Osteoblast (primary cell): ENCODE results near the gene UBE2L3. TPM values are rescaled to one million over a fixed set of nuclear protein-coding genes. Genes with fewer than 3 reads are reported as not detected.

Source experiments
- DNase-seq: peaks from one replicate; pipeline ENCODE4 v3.0.0; 2011; ENCODE audit warnings: low spot score, mixed read lengths; ENCODE audit not compliant: insufficient read length; ENCODE audit errors: missing footprints
- H2AFZ ChIP-seq: 2 replicates; pipeline ENCODE4 v1.6.0; 2011; ENCODE audit warnings: mild to moderate bottlenecking, low read length
- H3K27ac ChIP-seq: 2 replicates; pipeline ENCODE4 v1.5.1; 2011; ENCODE audit warnings: mild to moderate bottlenecking, low read depth, low read length, moderate library complexity
- H3K27me3 ChIP-seq: 2 replicates; pipeline ENCODE4 v1.6.0; 2012; ENCODE audit warnings: mild to moderate bottlenecking, control low read depth, inconsistent platforms, low read length, moderate library complexity; ENCODE audit not compliant: insufficient read depth
- H3K36me3 ChIP-seq: 2 replicates; pipeline ENCODE4 v1.5.1; 2011; ENCODE audit warnings: mild to moderate bottlenecking, low read length, control low read depth, moderate library complexity; ENCODE audit not compliant: insufficient read depth
- H3K4me1 ChIP-seq: 2 replicates; pipeline ENCODE4 v1.5.1; 2011; ENCODE audit warnings: mild to moderate bottlenecking, low read length, control low read depth, moderate library complexity; ENCODE audit not compliant: insufficient read depth
- H3K4me2 ChIP-seq: 2 replicates; pipeline ENCODE4 v1.6.0; 2011; ENCODE audit warnings: mild to moderate bottlenecking, low read length; ENCODE audit not compliant: insufficient read depth
- H3K4me3 ChIP-seq: fragments of 200-600 bp; sonication (generic); 3 replicates; pipeline ENCODE4 v1.5.1; 2012; ENCODE audit warnings: mild to moderate bottlenecking, low read length, inconsistent platforms; ENCODE audit not compliant: insufficient read depth
- H3K79me2 ChIP-seq: 2 replicates; pipeline ENCODE4 v1.6.0; 2012; ENCODE audit warnings: mild to moderate bottlenecking, low read length, control low read depth, inconsistent platforms; ENCODE audit not compliant: insufficient read depth
- H3K9me3 ChIP-seq: 2 replicates; pipeline ENCODE4 v1.5.1; 2011; ENCODE audit warnings: low read depth, low read length, control low read depth
- H4K20me1 ChIP-seq: 2 replicates; pipeline ENCODE4 v1.6.0; 2012; ENCODE audit warnings: mild to moderate bottlenecking, low read length, control low read depth; ENCODE audit not compliant: insufficient read depth
- CTCF ChIP-seq: IDR thresholded peaks from 2 replicates; pipeline ENCODE4 v1.5.1; 2011; ENCODE audit warnings: mild to moderate bottlenecking, low read depth, low read length, moderate library complexity; ENCODE audit errors: extremely low read depth
- total RNA-seq: library from RNA; depleted of rRNA; stranded (reverse); fragments of >200 nt; gene quantifications from 2 replicates; pipeline ENCODE4 v1.2.3, GENCODE V29; 2012

UBE2L3 gene
- total RNA-seq, 1 donor, result 40.2 TPM

- no peaks in the 10 kb centered on the region for H3K36me3 ChIP-seq
- DNase-seq, result no peak
These were observed 17.9 kb downstream of the UBE2L3 start for GRCh38 chr22:21585389-21585788.

DNA sequence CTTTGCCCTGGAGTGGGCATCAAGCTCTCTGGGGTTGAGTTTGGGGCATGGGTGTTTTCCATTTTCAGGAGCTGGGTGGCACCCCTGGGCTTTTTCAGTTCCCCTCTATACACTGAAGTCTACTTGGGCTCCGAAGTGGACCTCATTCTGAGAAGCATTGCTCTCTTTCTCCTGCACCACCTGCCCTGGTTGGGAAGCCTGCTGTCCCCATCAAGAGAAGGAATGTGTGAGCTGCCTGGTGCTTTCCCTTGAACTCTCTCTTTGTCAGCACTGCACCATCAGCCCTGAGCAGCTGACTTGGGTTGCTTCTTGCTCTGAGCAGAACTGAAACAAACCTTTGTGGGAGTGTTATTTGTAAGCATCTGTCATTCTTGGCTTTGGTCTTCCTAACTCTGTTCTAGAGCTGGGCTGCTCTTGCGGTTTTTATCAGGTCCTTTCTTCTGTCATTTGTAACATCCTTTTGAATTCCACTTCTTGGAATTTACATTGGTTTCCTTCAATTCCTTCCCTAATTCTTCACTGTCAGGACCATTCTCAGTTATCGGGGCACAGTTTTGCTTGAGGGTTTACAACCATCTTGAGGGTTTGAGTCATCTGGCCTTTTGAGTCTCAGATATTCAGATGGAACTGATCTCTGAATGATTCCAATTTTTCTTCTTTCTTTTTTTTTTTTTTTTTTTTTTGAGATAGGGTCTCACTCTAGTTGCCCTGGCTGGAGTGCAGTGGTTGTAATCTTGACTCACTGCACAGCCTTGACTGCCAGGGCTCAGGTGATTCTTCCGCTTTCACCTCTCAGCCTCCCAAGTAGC lies 20.5 kb downstream of the UBE2L3 start:
- H3K9me3 ChIP-seq, result no peaks in the 10 kb centered on the region

More at GRCh38 chr22:21585389-21585788, 17.9 kb downstream of the UBE2L3 start:
- Histone ChIP-seq H3K9me3 (no peaks in the 10 kb centered on the region), H3K4me3 (no peak overlapping the region), H3K4me2 (no peak overlapping the region), H3K4me1 (peaks cover 4% of the 10 kb centered on the region), H3K27ac (no peak overlapping the region), H4K20me1 (peaks cover 67% of the 10 kb centered on the region), H2AFZ (no peak overlapping the region), H3K27me3 (no peaks in the 10 kb centered on the region), H3K79me2 (peaks cover 95% of the 10 kb centered on the region)
- TF ChIP-seq CTCF, result no peak

DNA sequence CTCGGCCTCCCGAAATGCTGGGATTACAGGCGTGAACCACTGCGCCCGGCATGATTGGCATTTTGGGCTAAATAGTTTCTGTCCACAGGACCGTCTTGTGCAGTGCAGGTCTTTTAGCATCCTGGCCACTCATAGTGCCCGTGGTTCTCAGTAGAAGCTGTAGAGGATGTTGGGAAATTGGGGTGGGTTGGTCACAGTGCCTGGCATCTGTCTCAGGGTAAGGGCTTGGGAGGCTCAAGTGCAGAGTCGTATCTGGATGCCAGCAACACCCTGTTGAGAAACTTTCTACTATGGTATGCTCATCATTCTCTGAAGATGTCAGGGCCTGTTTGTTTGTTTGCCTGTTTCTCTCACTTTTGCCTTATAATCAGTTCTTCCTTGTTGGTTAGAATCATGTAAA lies 21.9 kb downstream of the UBE2L3 start:
- Histone ChIP-seq H3K79me2 (peaks cover 97% of the 10 kb centered on the region), H3K27ac (peak overlapping the region; percentile 33), H3K27me3 (no peaks in the 10 kb centered on the region), H3K36me3 (peaks cover 18% of the 10 kb centered on the region), H3K4me3 (no peak overlapping the region), H3K9me3 (no peaks in the 10 kb centered on the region), H2AFZ (no peak overlapping the region), H3K4me2 (no peak overlapping the region), H4K20me1 (peaks cover 80% of the 10 kb centered on the region), H3K4me1 (peaks cover 18% of the 10 kb centered on the region)
- TF ChIP-seq CTCF, result no peak
- no peak for DNase-seq

More for the DNA sequence above, 20.5 kb downstream of the UBE2L3 start:
- Histone ChIP-seq H3K4me1 (peaks cover 18% of the 10 kb centered on the region), H3K27ac (peak overlapping the region; percentile 7), H2AFZ (no peak overlapping the region), H4K20me1 (peaks cover 74% of the 10 kb centered on the region), H3K4me3 (no peak overlapping the region), H3K27me3 (no peaks in the 10 kb centered on the region), H3K79me2 (peaks cover 95% of the 10 kb centered on the region), H3K36me3 (peaks cover 5% of the 10 kb centered on the region), H3K4me2 (no peak overlapping the region)
- no peak for TF ChIP-seq CTCF
- peak; percentile 84 for DNase-seq

DNA sequence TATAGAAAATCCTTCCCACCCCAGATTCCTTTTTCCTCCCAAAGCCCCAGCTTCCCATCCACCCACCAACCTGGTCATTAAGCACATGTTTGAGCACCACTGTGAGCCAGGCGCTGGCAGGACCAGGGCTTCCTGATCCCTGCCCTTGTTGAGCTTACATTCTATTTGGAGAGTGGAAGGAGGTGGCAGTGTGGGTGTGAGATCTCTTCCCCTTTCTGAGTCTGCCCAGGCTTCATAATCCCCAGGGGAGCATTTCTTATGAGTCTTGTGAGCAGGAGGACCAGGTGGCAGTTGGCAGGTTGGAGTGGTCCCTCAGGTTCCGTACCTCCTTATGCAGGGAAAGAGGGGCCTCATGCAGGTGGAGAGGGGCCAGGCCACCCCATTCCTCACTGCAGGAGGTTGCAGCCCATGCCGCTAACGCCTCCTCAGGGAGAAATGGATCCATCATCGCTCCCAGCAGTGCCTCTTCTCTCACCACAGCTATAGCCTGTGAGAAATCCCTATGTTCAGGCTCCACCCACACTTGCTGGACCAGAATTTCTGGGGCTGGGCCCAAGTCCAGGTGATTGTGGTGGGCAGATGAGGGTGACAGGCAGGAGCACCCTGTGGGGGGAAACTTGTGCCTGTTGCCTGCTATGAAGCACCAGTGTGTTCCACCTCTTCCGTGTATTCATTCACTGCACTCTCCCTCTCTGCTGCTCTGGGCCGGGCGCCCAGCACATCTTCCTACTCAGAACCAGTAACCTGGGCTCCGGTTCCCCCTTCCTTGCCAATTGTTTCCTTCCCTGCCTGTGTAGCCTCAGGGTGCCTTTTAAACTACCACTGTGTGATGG lies 23.5 kb downstream of the UBE2L3 start:
- no peak for TF ChIP-seq CTCF
- no peak overlapping the region for H2AFZ ChIP-seq

More for the DNA sequence above, 23.5 kb downstream of the UBE2L3 start:
- no peak overlapping the region for H3K4me2 ChIP-seq
- peaks cover 97% of the 10 kb centered on the region for H3K79me2 ChIP-seq
- no peak overlapping the region for H3K4me3 ChIP-seq
- H3K4me1 ChIP-seq, result peaks cover 18% of the 10 kb centered on the region
- peak; percentile 60 for DNase-seq
- peaks cover 33% of the 10 kb centered on the region for H3K36me3 ChIP-seq
- peaks cover 80% of the 10 kb centered on the region for H4K20me1 ChIP-seq
- H3K9me3 ChIP-seq, result no peaks in the 10 kb centered on the region
- H3K27me3 ChIP-seq, result no peaks in the 10 kb centered on the region
- H3K27ac ChIP-seq, result peak overlapping the region; percentile 33
